HepG2 (cell line): ENCODE data around the gene CD164L2. TPM values are rescaled to one million over a fixed set of nuclear protein-coding genes. Genes with fewer than 3 reads are reported as not detected.
A peak's percentile ranks its signal among the peaks of the same experiment; 100 is the strongest.

Source experiments
- ATAC-seq: fragments of 200-7000 bp; cut with Tn5 transposase; 3 replicates; pipeline ENCODE4 v1.9.1; 2020; ENCODE audit warnings: mild to moderate bottlenecking, moderate library complexity
- BruUV-seq: library from RNA; stranded (reverse); fragments of 400-500 nt; replicated peaks from 2 replicates; lab custom pipeline; 2021; lab: Mats Ljungman, UMichigan
- CTCF ChIA-PET: fragments of 300-600 bp; formaldehyde crosslinking; extraction: SDS; loops from one replicate; lab custom pipeline; 2021; ENCODE audit warnings: low total read pairs, inconsistent platforms, low intra/inter-chr PET ratio; lab: Yijun Ruan, JAX
- POLR2A ChIA-PET: fragments of 350-600 bp; sonication (Branson Sonifier 250); formaldehyde crosslinking; loops from one replicate; lab custom pipeline; 2020; ENCODE audit warnings: antibody characterized with exemption, inconsistent platforms; lab: Yijun Ruan, JAX
- DNase-seq: peaks from one replicate; pipeline ENCODE4 v3.0.0-alpha.2; 2015; ENCODE audit warnings: low spot score
- FAIRE-seq: peaks from 3 replicates; lab custom pipeline; 2011; peaks lifted over from hg19 to GRCh38; lab: Jason Lieb, UNC
- H2AFZ ChIP-seq: one replicate; pipeline ENCODE4 v1.6.1; 2011; ENCODE audit warnings: low read length, inconsistent platforms
- H3K27ac ChIP-seq: fragments of 300-600 bp; 3 replicates; pipeline ENCODE4 v1.8.0; 2011; ENCODE audit warnings: mixed run types, mild to moderate bottlenecking, mixed read lengths, low read length, inconsistent platforms; ENCODE audit not compliant: insufficient read depth; ENCODE audit errors: extremely low read length
- H3K27me3 ChIP-seq, 2 experiments: fragments of 200-600 bp in 1 of 2; 2 replicates in 1 of 2; 3 replicates in 1 of 2; pipeline versions ENCODE4 v1.6.0 to v1.8.0; 2011; ENCODE audit warnings: low read length in 2 of 2, mild to moderate bottlenecking in 2 of 2, moderate library complexity in 2 of 2, inconsistent platforms in 1 of 2; ENCODE audit not compliant: insufficient read depth in 2 of 2, control insufficient read depth in 1 of 2
- H3K36me3 ChIP-seq, 2 experiments: fragments of 200-600 bp in 1 of 2; replicated peaks in 1 of 2; 2 replicates in 1 of 2; 3 replicates in 1 of 2; pipeline versions ENCODE4 v1.5.1 to v1.8.0; 2011; ENCODE audit warnings: low read length in 2 of 2, inconsistent platforms in 1 of 2; ENCODE audit not compliant: insufficient read depth in 2 of 2, control insufficient read depth in 1 of 2
- H3K4me1 ChIP-seq: 2 replicates; pipeline ENCODE4 v1.5.1; 2012; ENCODE audit warnings: low read length, inconsistent platforms; ENCODE audit not compliant: insufficient read depth
- H3K4me2 ChIP-seq: 2 replicates; pipeline ENCODE4 v1.6.0; 2011; ENCODE audit warnings: low read depth, low read length, inconsistent platforms
- H3K4me3 ChIP-seq, 3 experiments: fragments of 200-600 bp in 1 of 3; sonication (generic), shearing (Covaris generic) in 1 of 3; replicated peaks in 1 of 3; 2 replicates each; pipeline ENCODE4 v1.5.1; 2011 to 2016; ENCODE audit warnings: low read length in 3 of 3, inconsistent platforms in 2 of 3, low read depth in 2 of 3, mild to moderate bottlenecking in 2 of 3, control low read depth in 1 of 3, mixed read lengths in 1 of 3; ENCODE audit not compliant: insufficient read depth in 1 of 3
- H3K79me2 ChIP-seq: one replicate; pipeline ENCODE4 v1.6.1; 2011; ENCODE audit warnings: low read length, inconsistent platforms; ENCODE audit not compliant: insufficient read depth
- H3K9ac ChIP-seq: 2 replicates; pipeline ENCODE4 v1.6.0; 2011; ENCODE audit warnings: mild to moderate bottlenecking, low read depth, low read length, inconsistent platforms; ENCODE audit not compliant: insufficient read depth
- H3K9me3 ChIP-seq: 2 replicates; pipeline ENCODE4 v1.5.1; 2012; ENCODE audit warnings: mild to moderate bottlenecking, low read length
- H4K20me1 ChIP-seq: 2 replicates; pipeline ENCODE4 v1.6.0; 2011; ENCODE audit warnings: inconsistent platforms, mild to moderate bottlenecking, low read length, moderate library complexity; ENCODE audit not compliant: insufficient read depth
- FOXP1 ChIP-seq, 2 experiments: fragments of 450-650 bp in 1 of 2; IDR thresholded peaks; 2 replicates each; pipeline ENCODE4 v1.6.1; 2017 to 2018; ENCODE audit warnings: antibody characterized with exemption in 1 of 2
- KDM4B ChIP-seq: sonication (generic); formaldehyde crosslinking; IDR thresholded peaks from 2 replicates; pipeline ENCODE4 v1.4.0; 2020; ENCODE audit warnings: missing genetic modification reagents
- RBFOX2 ChIP-seq: fragments of 200-400 bp; formaldehyde crosslinking; IDR thresholded peaks from 2 replicates; pipeline ENCODE4 v1.6.1; 2017; ENCODE audit warnings: low read depth, mild to moderate bottlenecking, low read length
- REL ChIP-seq: sonication (generic); formaldehyde crosslinking; conservative IDR thresholded peaks from 2 replicates; pipeline ENCODE4 v1.8.0; 2022; ENCODE audit warnings: mild to moderate bottlenecking, missing genetic modification reagents, moderate library complexity
- XRCC5 ChIP-seq: fragments of 200-400 bp; formaldehyde crosslinking; optimal IDR thresholded peaks from 2 replicates; pipeline ENCODE3; 2017; ENCODE audit warnings: mild to moderate bottlenecking, low read length
- ZBTB14 ChIP-seq: sonication (generic); formaldehyde crosslinking; IDR thresholded peaks from 2 replicates; pipeline ENCODE4 v1.4.0; 2020; ENCODE audit warnings: missing genetic modification reagents
- ZNF468 ChIP-seq: sonication (generic); formaldehyde crosslinking; IDR thresholded peaks from 2 replicates; pipeline ENCODE4 v1.8.0; 2022; ENCODE audit warnings: mild to moderate bottlenecking, moderate library complexity, missing genetic modification reagents
- ZNF484 ChIP-seq: sonication (generic); formaldehyde crosslinking; IDR thresholded peaks from 2 replicates; pipeline ENCODE4 v1.5.1; 2020; ENCODE audit warnings: mild to moderate bottlenecking, low read depth, missing genetic modification reagents, borderline replicate concordance
- ZNF609 ChIP-seq: sonication (generic); formaldehyde crosslinking; IDR thresholded peaks from 2 replicates; pipeline ENCODE4 v1.4.0; 2020; ENCODE audit warnings: mild to moderate bottlenecking, missing genetic modification reagents, borderline replicate concordance
- WGBS: methylation state at CpG from one replicate; pipeline ENCODE4 v1.1.6; 2017; ENCODE audit warnings: low lambda C conversion rate; 5-methylcytosine and 5-hydroxymethylcytosine counted together
- in situ Hi-C: cut with HindIII; loops from 2 replicates; pipeline ENCODE4 v1.10.0; 2017; ENCODE audit warnings: low pct_unique_long_range_greater_than_20kb; ENCODE audit not compliant: extremely low pct_ligation_motif_present
- intact Hi-C: fragments of 100-400 bp; cut with micrococcal nuclease; formaldehyde crosslinking; loops from one replicate; pipeline ENCODE4 v1.10.0; 2022; ENCODE audit not compliant: unreplicated experiment
- polyA plus RNA-seq, 8 experiments: library from polyadenylated mRNA; depleted of rRNA in 3 of 8; stranded (reverse) in 7 of 8; unstranded in 1 of 8; fragments of >200 nt; fragmentation: Illumina TruSeq in 4 of 8; extraction: Trizol in 4 of 8; gene quantifications; 2 replicates each; pipeline versions ENCODE4 v1.2.1 to v1.2.3, GENCODE V29; 2011 to 2016; ENCODE audit warnings: low read depth in 4 of 8, missing spikeins in 1 of 8, mixed read lengths in 1 of 8; ENCODE audit not compliant: insufficient read depth in 1 of 8
- total RNA-seq, 5 experiments: library from RNA; depleted of rRNA; stranded (reverse); fragments of >200 nt; fragmentation: Illumina TruSeq; extraction: Trizol; gene quantifications; 2 replicates each; pipeline ENCODE4 v1.2.3, GENCODE V29; 2016; ENCODE audit warnings: low read depth in 1 of 5

CD164L2 gene
- total and polyA plus RNA-seq, 2 of the 13 experiments (the other 11 are each of a cell fraction or from before 2014, with no cell fraction given), result not detected

- Histone ChIP-seq H3K27me3 (no peaks in the 10 kb centered on the region), H3K4me2 (peak overlapping the region; percentile 78), H2AFZ (no peak overlapping the region), H4K20me1 (no peaks in the 10 kb centered on the region), H3K79me2 (no peaks in the 10 kb centered on the region), H3K9ac (peak overlapping the region; percentile 35; the same call in 1 of the 2 replicates), H3K27ac (peak overlapping the region; percentile 30), H3K4me3 (peak overlapping the region; percentile 32 to 69 (median 47)), H3K36me3 (no peaks in the 10 kb centered on the region), H3K4me1 (peaks cover 28% of the 10 kb centered on the region), H3K9me3 (no peaks in the 10 kb centered on the region)
- POLR2A ChIA-PET, result interaction anchor here (1.0 to 4.8 kb wide), 4 partner anchors 8 to 14 kb away, joined by 4 to 36 read pairs (median 6); partner anchors contain the start of gene SYTL1
- FAIRE-seq (no peak), ATAC-seq (peak; percentile 80), DNase-seq (peak; percentile 66)
- WGBS, result 62% methylated on average over 29 of the region's 62 CpGs
- in situ Hi-C loops, result no loop called here
- BruUV-seq, result no TSS peak
- intact Hi-C loops, result no loop called here
- CTCF ChIA-PET, result no interaction called here
- TF ChIP-seq RBFOX2, result peak; percentile 35; the same call in 1 of the 2 replicates
- no peak for TF ChIP-seq KDM4B (CRISPR knock-in tag)
- no peak for TF ChIP-seq ZNF609 (CRISPR knock-in tag)
- no peak for TF ChIP-seq ZNF468
- TF ChIP-seq ZBTB14 (CRISPR knock-in tag), result no peak
- no peak for TF ChIP-seq FOXP1 (IDR thresholded peaks at IDR 0.05)
- no peak for TF ChIP-seq FOXP1 (CRISPR knock-in tag; IDR thresholded peaks at IDR 0.05)
- TF ChIP-seq REL, result no peak
- TF ChIP-seq ZNF484 (CRISPR knock-in tag), result no peak
- peak; percentile 71 for TF ChIP-seq XRCC5
Measured at GRCh38 chr1:27350663-27351540, 32.2 kb downstream of the CD164L2 start.
